Endothelial cell of umbilical vein (primary cell): ENCODE results near the gene NXN. TPM values are rescaled to one million over a fixed set of nuclear protein-coding genes. Genes with fewer than 3 reads are reported as not detected.

ENCODE experiments used
- BruUV-seq: library from RNA; stranded (reverse); fragments of 400-500 nt; replicated peaks from 2 replicates; lab custom pipeline; 2021; lab: Mats Ljungman, UMichigan
- CTCF ChIA-PET: fragments of 300-600, 350-600 bp; sonication (Branson Sonifier 250); formaldehyde crosslinking; loops from one replicate; lab custom pipeline; 2021; ENCODE audit warnings: antibody characterized with exemption, inconsistent platforms; lab: Charles Lee
- POLR2A ChIA-PET: fragments of 300-600, 350-600 bp; sonication (Branson Sonifier 250); formaldehyde crosslinking; loops from one replicate; lab custom pipeline; 2021; ENCODE audit warnings: antibody characterized with exemption, inconsistent platforms; lab: Charles Lee
- DNase-seq: peaks from one replicate; pipeline ENCODE4 v3.0.0-alpha.2; 2011; ENCODE audit warnings: low read depth, low spot score
- FAIRE-seq: peaks from 2 replicates; lab custom pipeline; 2011; peaks lifted over from hg19 to GRCh38; lab: Jason Lieb, UNC
- H2AFZ ChIP-seq: 2 replicates; pipeline ENCODE4 v1.6.0; 2012; ENCODE audit warnings: low read depth, low read length, control low read depth, inconsistent platforms
- H3K27ac ChIP-seq: 2 replicates; pipeline ENCODE4 v1.5.1; 2011; ENCODE audit warnings: low read depth, mild to moderate bottlenecking, control low read depth, low read length, moderate library complexity; ENCODE audit not compliant: insufficient read depth
- H3K27me3 ChIP-seq, 2 experiments: 2 replicates each; pipeline versions ENCODE4 v1.6.0 to v1.6.1; 2011; ENCODE audit warnings: low read length in 2 of 2, mixed read lengths in 1 of 2; ENCODE audit not compliant: control insufficient read depth in 2 of 2, insufficient read depth in 2 of 2
- H3K36me3 ChIP-seq, 2 experiments: 2 replicates in 1 of 2; 3 replicates in 1 of 2; pipeline ENCODE4 v1.5.1; 2011; ENCODE audit warnings: low read length in 2 of 2, mild to moderate bottlenecking in 1 of 2, moderate library complexity in 1 of 2; ENCODE audit not compliant: control insufficient read depth in 2 of 2, insufficient read depth in 2 of 2; ENCODE audit errors: extremely low read depth in 1 of 2
- H3K4me1 ChIP-seq: 3 replicates; pipeline ENCODE4 v1.5.1; 2011; ENCODE audit warnings: mild to moderate bottlenecking, low read length; ENCODE audit not compliant: control insufficient read depth, insufficient read depth; ENCODE audit errors: extremely low read depth
- H3K4me2 ChIP-seq: 2 replicates; pipeline ENCODE4 v1.6.1; 2011; ENCODE audit warnings: low read length, control low read depth, mixed read lengths; ENCODE audit not compliant: insufficient read depth
- H3K4me3 ChIP-seq, 3 experiments: fragments of 200-600 bp in 1 of 3; sonication (generic), shearing (Covaris generic) in 1 of 3; replicated peaks in 1 of 3; 2 replicates each; pipeline ENCODE4 v1.5.1; 2011 to 2016; ENCODE audit warnings: control low read depth in 3 of 3, low read length in 3 of 3, mild to moderate bottlenecking in 2 of 3, inconsistent platforms in 1 of 3, low read depth in 1 of 3, moderate library complexity in 1 of 3; ENCODE audit not compliant: insufficient read depth in 1 of 3
- H3K79me2 ChIP-seq: 2 replicates; pipeline ENCODE4 v1.6.0; 2012; ENCODE audit warnings: low read length, inconsistent platforms; ENCODE audit not compliant: control insufficient read depth, insufficient read depth
- H3K9ac ChIP-seq: replicated peaks from 2 replicates; pipeline ENCODE3; 2011; ENCODE audit warnings: low read length, control low read depth; ENCODE audit not compliant: insufficient read depth; ENCODE audit errors: extremely low read depth
- H3K9me1 ChIP-seq: replicated peaks from 3 replicates; pipeline ENCODE4 v1.6.0; 2011; ENCODE audit warnings: mild to moderate bottlenecking, low read length; ENCODE audit not compliant: control insufficient read depth, insufficient read depth; ENCODE audit errors: extremely low read depth
- H3K9me3 ChIP-seq: replicated peaks from 2 replicates; pipeline ENCODE4 v1.5.1; 2012; ENCODE audit warnings: low read length, inconsistent platforms; ENCODE audit not compliant: control insufficient read depth, insufficient read depth
- H4K20me1 ChIP-seq: replicated peaks from 2 replicates; pipeline ENCODE3; 2011; ENCODE audit warnings: mild to moderate bottlenecking, low read length; ENCODE audit not compliant: control insufficient read depth, insufficient read depth; ENCODE audit errors: extremely low read depth
- EZH2 ChIP-seq: IDR thresholded peaks from 2 replicates; pipeline ENCODE4 v1.6.1; 2012; ENCODE audit warnings: borderline replicate concordance, low read depth, mild to moderate bottlenecking, moderate library complexity, low read length, inconsistent platforms; ENCODE audit not compliant: severe bottlenecking
- FOS ChIP-seq: IDR thresholded peaks from 2 replicates; pipeline ENCODE4 v1.6.1; 2011; ENCODE audit warnings: mild to moderate bottlenecking, low read length, moderate library complexity, borderline replicate concordance; ENCODE audit not compliant: insufficient read depth
- GATA2 ChIP-seq: IDR thresholded peaks from 2 replicates; pipeline ENCODE4 v1.7.0; 2011; ENCODE audit warnings: low read depth, mild to moderate bottlenecking, moderate library complexity, mixed read lengths, low read length; ENCODE audit not compliant: insufficient read length, insufficient read depth
- JUN ChIP-seq: IDR thresholded peaks from 2 replicates; pipeline ENCODE4 v1.6.1; 2011; ENCODE audit warnings: borderline replicate concordance, low read depth; ENCODE audit not compliant: insufficient read length, insufficient read depth
- MYC ChIP-seq: IDR thresholded peaks from one replicate; pipeline ENCODE4 v1.6.1; 2011; ENCODE audit warnings: mild to moderate bottlenecking, low read depth, low read length
- POLR2A ChIP-seq: IDR thresholded peaks from 2 replicates; pipeline ENCODE4 v1.6.1; 2012; ENCODE audit warnings: low read depth, mild to moderate bottlenecking, control low read depth, low read length
- POLR2AphosphoS5 ChIP-seq: IDR thresholded peaks from 2 replicates; pipeline ENCODE4 v1.6.1; 2012; ENCODE audit warnings: low read depth, mild to moderate bottlenecking, control low read depth, low read length, moderate library complexity; ENCODE audit not compliant: insufficient read depth
- dilution Hi-C: fragments of 300-500 bp; cut with MboI; formaldehyde crosslinking; loops from one replicate; pipeline ENCODE4 v1.15.0; 2019; ENCODE audit warnings: low sequenced_read_pairs; ENCODE audit not compliant: extremely low pct_ligation_motif_present
- intact Hi-C: fragments of 100-400 bp; cut with micrococcal nuclease; formaldehyde crosslinking; loops from one replicate; pipeline ENCODE4 v1.10.0; 2022
- polyA plus RNA-seq, 4 experiments: library from polyadenylated mRNA; depleted of rRNA in 3 of 4; stranded (reverse) in 3 of 4; unstranded in 1 of 4; fragments of >200 nt; gene quantifications; 2 replicates each; pipeline versions ENCODE4 v1.2.1 to v1.2.3, GENCODE V29; 2011 to 2012; ENCODE audit warnings: missing spikeins in 1 of 4
- total RNA-seq: library from RNA; stranded (reverse); gene quantifications from 2 replicates; pipeline ENCODE4 v1.2.3, GENCODE V29; 2021
- TF ChIP-seq, protein P1 (sequence below), 2 donors: IDR thresholded peaks; 1 replicate in 1 of 2; 2 replicates in 1 of 2; pipeline ENCODE4 v1.5.1; 2011; ENCODE audit warnings: low read length in 2 of 2, mild to moderate bottlenecking in 2 of 2, moderate library complexity in 2 of 2, control low read depth in 1 of 2, inconsistent platforms in 1 of 2, low read depth in 1 of 2; ENCODE audit not compliant: insufficient read depth in 1 of 2; ENCODE audit errors: extremely low read depth in 1 of 2
- TF ChIP-seq, protein P2 (sequence below): IDR thresholded peaks from 2 replicates; pipeline ENCODE4 v1.6.1; 2011; ENCODE audit not compliant: insufficient read depth, insufficient read length

NXN gene
- total and polyA plus RNA-seq, 2 donors (not counting 3 experiments of a cell fraction or from before 2014, with no cell fraction given): 69.5 to 77.3 TPM

DNA sequence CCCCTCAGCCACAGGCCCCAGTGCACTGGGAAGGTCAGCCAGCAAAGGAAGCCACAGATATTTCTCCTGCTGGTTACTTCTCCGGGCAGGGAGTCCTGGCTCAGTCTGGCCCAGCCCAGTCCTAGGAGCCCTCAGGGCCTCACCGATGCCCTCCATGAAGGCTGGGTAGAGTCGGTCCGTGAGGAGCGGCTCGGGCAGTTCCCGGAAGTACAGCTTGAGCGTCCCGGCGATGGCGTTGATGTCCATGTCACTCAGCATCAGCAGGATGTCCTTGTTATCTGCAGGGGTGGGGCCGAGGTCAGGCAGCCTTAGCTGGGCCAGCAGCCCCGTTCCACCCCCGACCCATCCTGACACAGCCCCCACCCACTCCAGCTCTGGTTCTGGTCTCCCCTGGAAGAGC, 31.0 kb upstream of the NXN start:
- ChIA-PET CTCF (interaction anchor here (1.2 to 1.5 kb wide), 4 partner anchors 9 to 155 kb away, joined by 3 to 5 read pairs (median 4); no protein-coding TSS in a partner anchor), POLR2A (no interaction called here)
- Histone ChIP-seq H3K27ac (no peak overlapping the region), H3K4me2 (no peak overlapping the region), H3K9ac (no peak overlapping the region), H3K36me3 (peaks cover 4 to 27% of the 10 kb centered on the region in 2 experiments), H3K4me1 (peaks cover 10% of the 10 kb centered on the region), H2AFZ (no peak overlapping the region), H3K9me3 (no peaks in the 10 kb centered on the region), H3K27me3 (no peaks in the 10 kb centered on the region), H3K79me2 (no peaks in the 10 kb centered on the region), H3K9me1 (no peaks in the 10 kb centered on the region), H4K20me1 (no peaks in the 10 kb centered on the region), H3K4me3 (no peak overlapping the region)
- DNase-seq (no peak), FAIRE-seq (no peak)
- no TSS peak for BruUV-seq
- dilution Hi-C loops (no loop called here), intact Hi-C loops (no loop called here)
- TF ChIP-seq POLR2A (no peak), MYC (no peak), JUN (no peak), FOS (no peak), POLR2AphosphoS5 (no peak), EZH2 (no peak), GATA2 (no peak)
- TF ChIP-seq, protein P1, sequence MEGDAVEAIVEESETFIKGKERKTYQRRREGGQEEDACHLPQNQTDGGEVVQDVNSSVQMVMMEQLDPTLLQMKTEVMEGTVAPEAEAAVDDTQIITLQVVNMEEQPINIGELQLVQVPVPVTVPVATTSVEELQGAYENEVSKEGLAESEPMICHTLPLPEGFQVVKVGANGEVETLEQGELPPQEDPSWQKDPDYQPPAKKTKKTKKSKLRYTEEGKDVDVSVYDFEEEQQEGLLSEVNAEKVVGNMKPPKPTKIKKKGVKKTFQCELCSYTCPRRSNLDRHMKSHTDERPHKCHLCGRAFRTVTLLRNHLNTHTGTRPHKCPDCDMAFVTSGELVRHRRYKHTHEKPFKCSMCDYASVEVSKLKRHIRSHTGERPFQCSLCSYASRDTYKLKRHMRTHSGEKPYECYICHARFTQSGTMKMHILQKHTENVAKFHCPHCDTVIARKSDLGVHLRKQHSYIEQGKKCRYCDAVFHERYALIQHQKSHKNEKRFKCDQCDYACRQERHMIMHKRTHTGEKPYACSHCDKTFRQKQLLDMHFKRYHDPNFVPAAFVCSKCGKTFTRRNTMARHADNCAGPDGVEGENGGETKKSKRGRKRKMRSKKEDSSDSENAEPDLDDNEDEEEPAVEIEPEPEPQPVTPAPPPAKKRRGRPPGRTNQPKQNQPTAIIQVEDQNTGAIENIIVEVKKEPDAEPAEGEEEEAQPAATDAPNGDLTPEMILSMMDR (IDR thresholded peaks at IDR 0.05; ENCODE audit: extremely low read depth in 1 of 2, insufficient read depth in 1 of 2, low read depth in 1 of 2, low read length in 2 of 2): no peak
- TF ChIP-seq, protein P2, sequence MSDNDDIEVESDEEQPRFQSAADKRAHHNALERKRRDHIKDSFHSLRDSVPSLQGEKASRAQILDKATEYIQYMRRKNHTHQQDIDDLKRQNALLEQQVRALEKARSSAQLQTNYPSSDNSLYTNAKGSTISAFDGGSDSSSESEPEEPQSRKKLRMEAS: no peak
